Adipocyte (in vitro differentiated cells): ENCODE results near the gene TIMM23.
A peak's percentile ranks its signal among the peaks of the same experiment; 100 is the strongest.

Source experiments
- DNase-seq: peaks from one replicate; pipeline ENCODE4 v3.0.0-alpha.2; 2015; ENCODE audit warnings: low read depth
- H3K27me3 ChIP-seq: replicated peaks from 2 replicates; pipeline ENCODE4 v1.7.0; 2013; ENCODE audit warnings: mild to moderate bottlenecking, low read length, moderate library complexity; ENCODE audit not compliant: control insufficient read depth, insufficient read depth
- H3K36me3 ChIP-seq: 2 replicates; pipeline ENCODE4 v1.7.0; 2013; ENCODE audit warnings: low read length, mild to moderate bottlenecking, moderate library complexity; ENCODE audit not compliant: control insufficient read depth, insufficient read depth, severe bottlenecking
- H3K4me1 ChIP-seq: 2 replicates; pipeline ENCODE4 v1.7.0; 2013; ENCODE audit warnings: mild to moderate bottlenecking, low read length, moderate library complexity; ENCODE audit not compliant: control insufficient read depth, insufficient read depth
- H3K4me3 ChIP-seq: 2 replicates; pipeline ENCODE4 v1.7.0; 2013; ENCODE audit warnings: mild to moderate bottlenecking, low read length, moderate library complexity
- H3K9ac ChIP-seq: 2 replicates; pipeline ENCODE4 v1.7.0; 2013; ENCODE audit warnings: mild to moderate bottlenecking, low read length, moderate library complexity
- H3K9me3 ChIP-seq: 2 replicates; pipeline ENCODE4 v1.7.0; 2013; ENCODE audit warnings: mild to moderate bottlenecking, low read length, moderate library complexity; ENCODE audit not compliant: control insufficient read depth

TIMM23 gene

DNA sequence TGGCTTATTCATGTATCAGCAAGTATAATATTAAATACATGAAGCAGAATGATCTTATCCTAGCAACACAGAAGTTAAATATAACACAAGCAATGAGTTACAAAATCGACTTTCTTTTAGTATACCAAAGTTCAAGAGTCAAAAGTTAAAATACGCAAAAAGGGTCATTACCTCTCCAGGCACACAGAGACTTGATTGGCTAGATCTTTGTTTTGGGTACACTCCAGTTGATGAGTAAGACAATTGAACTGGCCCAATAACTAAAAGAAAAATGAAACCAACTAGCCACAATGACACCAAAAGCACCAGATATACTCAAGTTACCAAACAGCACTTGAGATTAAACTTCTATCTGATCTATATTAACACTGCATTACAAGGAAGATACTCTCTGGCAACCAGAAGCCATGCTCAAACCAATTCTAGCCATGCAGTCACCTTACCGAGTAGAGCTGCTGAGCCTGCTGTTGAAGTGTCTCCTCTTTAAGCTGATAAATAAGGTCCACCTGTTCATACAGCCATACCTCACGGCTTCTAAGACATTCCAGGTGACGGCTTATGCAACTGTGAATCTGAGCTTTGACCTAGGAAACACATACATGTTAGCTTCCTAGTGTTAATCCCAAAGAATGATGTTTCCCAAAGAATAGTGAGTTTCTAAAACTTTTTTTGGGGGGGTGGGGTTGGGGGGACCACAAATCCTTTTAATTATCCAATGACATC, 42.6 kb downstream of the TIMM23 start:
- H3K36me3 ChIP-seq: peaks cover 74% of the 10 kb centered on the region
- peaks cover 66% of the 10 kb centered on the region for H3K4me1 ChIP-seq
- peak overlapping the region; percentile 63 for H3K4me3 ChIP-seq
- H3K9me3 ChIP-seq: no peaks in the 10 kb centered on the region
- no peaks in the 10 kb centered on the region for H3K27me3 ChIP-seq
- DNase-seq: no peak
- peak overlapping the region; percentile 9 for H3K9ac ChIP-seq

DNA sequence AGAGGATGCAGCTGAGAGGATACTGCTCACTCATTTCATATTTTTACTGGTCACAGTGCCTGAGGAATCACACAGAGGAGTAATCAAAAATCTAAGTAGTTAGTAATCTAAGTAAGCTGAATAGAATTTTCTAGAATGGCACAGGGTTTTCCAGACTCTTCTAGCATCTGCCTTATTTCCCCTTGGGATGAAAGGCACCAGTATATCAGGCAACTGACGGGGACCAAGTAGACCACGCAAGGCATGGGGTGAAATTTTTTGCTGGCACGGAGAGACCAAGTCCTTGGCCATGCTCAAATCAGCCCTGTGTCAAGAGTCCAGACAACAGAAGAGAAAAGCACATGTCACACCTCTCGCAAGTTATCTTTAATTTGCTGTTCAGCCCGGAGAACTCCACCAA, 43.9 kb downstream of the TIMM23 start:
- H3K4me1 ChIP-seq: peaks cover 80% of the 10 kb centered on the region
- no peak overlapping the region for H3K4me3 ChIP-seq
- H3K9ac ChIP-seq: no peak overlapping the region
- H3K36me3 ChIP-seq: peaks cover 64% of the 10 kb centered on the region
- no peak for DNase-seq
- no peaks in the 10 kb centered on the region for H3K27me3 ChIP-seq
- H3K9me3 ChIP-seq: no peaks in the 10 kb centered on the region

DNA sequence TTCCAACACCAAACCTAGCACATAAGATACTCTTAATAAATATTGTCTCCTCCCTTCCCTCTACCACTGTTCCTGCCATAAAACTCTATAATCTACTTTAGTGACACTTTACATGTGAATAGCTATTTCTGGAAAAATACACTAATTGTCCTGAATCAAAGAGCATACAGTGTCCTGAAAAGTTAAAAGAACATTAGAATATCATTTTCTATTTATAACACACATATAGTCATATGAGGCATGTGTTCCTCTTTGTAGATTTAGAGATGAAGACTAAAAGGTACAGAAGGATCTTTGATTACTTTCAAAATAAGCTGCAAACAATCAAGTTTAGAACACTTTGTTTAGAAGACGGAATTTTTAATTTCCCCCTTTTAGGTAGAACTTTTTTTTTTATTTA, 44.5 kb downstream of the TIMM23 start:
- Histone ChIP-seq H3K4me1 (peaks cover 84% of the 10 kb centered on the region), H3K9ac (no peak overlapping the region), H3K36me3 (peaks cover 58% of the 10 kb centered on the region), H3K9me3 (no peaks in the 10 kb centered on the region), H3K27me3 (no peaks in the 10 kb centered on the region), H3K4me3 (peak overlapping the region; percentile 24)
- DNase-seq: no peak

DNA sequence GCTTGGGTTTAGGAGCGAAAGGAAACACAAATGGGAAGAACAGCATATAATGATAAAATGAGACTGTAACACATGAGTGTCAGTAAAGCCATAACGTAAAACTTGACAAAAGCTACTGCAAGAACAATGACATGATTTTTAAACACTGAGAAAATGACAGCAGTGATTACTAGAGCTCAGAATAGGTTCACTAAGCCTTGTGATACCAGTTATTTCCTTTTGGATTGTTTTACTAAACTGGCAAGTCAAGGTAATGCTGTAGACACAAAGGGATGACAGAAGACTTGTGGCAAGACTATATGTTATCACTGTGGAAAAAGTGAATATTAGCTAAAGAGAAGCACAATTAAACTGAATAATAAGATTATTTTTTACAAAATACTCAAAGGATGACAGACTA, 45.4 kb downstream of the TIMM23 start:
- Histone ChIP-seq H3K36me3 (peaks cover 49% of the 10 kb centered on the region), H3K9me3 (no peaks in the 10 kb centered on the region), H3K4me1 (peaks cover 90% of the 10 kb centered on the region), H3K4me3 (no peak overlapping the region), H3K9ac (peak overlapping the region; percentile 48), H3K27me3 (no peaks in the 10 kb centered on the region)
- no peak for DNase-seq

DNA sequence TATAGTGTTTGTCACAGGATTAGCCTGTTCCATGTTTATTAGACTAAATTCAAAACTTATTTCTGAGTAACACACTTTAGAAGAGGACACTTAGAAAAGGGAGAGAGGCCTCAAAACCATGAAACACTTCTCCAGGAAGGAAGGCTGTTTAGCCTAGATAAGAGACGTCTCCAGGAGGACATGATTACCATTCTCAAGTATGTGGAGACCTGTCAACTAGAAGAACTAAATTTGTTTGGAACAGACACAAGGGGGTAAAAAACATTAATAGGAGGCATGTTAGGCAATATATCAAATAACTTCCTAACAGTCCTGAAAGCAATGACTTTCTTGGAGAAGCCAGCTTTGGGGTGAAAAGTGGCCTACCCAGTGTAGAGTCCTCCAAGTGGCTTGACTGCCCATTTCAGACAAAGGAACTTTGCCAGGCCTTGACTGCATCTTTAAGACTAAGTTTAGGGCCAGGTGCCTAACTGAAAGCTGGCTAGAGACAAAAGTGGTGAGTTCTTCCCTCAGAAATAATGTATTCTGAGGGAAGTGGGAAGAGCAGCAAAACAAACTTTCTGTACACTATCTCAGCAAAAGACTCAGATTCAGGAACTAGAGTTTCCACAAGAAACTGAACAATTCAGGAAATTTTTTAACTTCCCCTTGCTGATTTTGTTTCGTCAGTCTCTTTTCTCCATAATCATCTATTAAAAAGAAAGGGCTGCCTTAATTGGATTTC, 46.3 kb downstream of the TIMM23 start:
- Histone ChIP-seq H3K9me3 (no peaks in the 10 kb centered on the region), H3K27me3 (no peaks in the 10 kb centered on the region), H3K4me3 (peak overlapping the region; percentile 85), H3K36me3 (peaks cover 40% of the 10 kb centered on the region), H3K4me1 (peaks cover 87% of the 10 kb centered on the region), H3K9ac (peak overlapping the region; percentile 77)
- DNase-seq: no peak

DNA sequence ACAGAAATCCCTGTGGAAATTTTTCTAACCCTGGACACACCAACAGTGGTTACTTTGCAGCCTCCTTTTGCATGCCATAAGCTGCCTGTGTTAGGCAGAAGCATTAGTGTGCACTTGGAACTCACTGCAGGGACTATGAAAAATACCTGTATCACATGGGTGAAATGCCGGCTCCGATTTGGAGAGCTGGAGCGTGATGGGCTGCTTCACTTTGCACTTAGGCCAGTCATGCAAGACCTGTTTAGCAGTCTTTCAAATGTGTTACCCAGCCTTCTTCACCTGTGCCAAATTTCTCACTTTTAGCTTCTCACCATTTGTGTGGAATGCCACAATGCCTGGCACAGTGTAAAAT, 46.9 kb downstream of the TIMM23 start:
- Histone ChIP-seq H3K27me3 (no peaks in the 10 kb centered on the region), H3K36me3 (peaks cover 34% of the 10 kb centered on the region), H3K4me1 (peaks cover 88% of the 10 kb centered on the region), H3K9ac (peak overlapping the region; percentile 77), H3K4me3 (peak overlapping the region; percentile 85), H3K9me3 (no peaks in the 10 kb centered on the region)
- DNase-seq: no peak

DNA sequence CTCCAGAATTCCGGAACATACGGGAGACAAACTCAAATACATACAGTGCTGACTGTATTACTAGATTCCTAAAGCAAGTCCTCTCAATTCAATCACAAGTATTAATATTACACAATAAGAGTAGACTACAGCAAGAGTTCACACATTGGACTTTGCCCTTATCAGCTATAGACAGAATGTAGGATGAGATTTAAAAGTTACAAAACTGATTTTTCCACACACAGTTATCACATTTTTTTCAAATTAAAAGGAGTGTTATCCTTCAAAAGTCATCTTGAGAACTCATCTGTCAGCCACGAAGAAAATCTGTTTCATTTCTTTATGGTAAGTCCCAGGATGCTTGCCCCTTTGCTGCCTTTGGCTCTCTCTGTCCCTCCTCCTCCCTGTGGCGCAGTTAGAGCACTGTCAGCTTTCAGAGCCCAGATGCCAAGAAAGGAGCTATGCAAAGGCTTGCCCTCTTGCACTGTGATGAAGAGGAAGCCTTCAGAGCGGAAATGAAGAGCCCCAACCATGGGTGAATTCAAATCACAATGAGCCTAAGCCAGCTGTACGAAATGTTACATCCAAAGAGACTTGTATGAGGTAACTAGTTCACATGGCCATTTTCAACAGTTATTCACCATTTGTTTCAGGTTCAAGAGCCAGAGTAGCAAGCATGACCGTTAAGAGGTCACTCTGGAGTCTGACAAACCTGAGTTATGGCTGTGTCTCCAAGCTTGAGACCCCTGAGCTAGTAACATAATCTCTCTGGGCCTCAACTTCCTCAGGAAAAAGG, 47.5 kb downstream of the TIMM23 start:
- Histone ChIP-seq H3K4me1 (peaks cover 88% of the 10 kb centered on the region), H3K9ac (peak overlapping the region; percentile 77), H3K9me3 (no peaks in the 10 kb centered on the region), H3K27me3 (no peaks in the 10 kb centered on the region), H3K4me3 (peak overlapping the region; percentile 85), H3K36me3 (peaks cover 28% of the 10 kb centered on the region)
- no peak for DNase-seq

DNA sequence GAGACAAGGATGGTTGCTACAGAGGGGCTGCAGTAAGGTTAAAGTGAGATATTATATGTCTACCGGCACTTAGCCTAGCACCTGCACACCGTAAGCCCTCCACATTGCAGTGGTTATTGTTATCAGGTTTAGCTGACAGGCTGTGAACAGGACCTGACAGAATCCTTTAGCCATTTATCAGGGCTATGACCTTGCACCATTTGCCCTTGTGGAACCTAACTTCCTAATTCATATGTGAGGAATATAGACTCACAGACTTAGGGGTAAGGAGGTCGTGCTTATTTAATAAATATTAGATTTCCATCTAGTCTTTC, 48.0 kb downstream of the TIMM23 start:
- Histone ChIP-seq H3K27me3 (no peaks in the 10 kb centered on the region), H3K9me3 (no peaks in the 10 kb centered on the region), H3K4me3 (peak overlapping the region; percentile 85), H3K4me1 (peaks cover 88% of the 10 kb centered on the region), H3K36me3 (peaks cover 23% of the 10 kb centered on the region), H3K9ac (peak overlapping the region; percentile 77)
- no peak for DNase-seq

DNA sequence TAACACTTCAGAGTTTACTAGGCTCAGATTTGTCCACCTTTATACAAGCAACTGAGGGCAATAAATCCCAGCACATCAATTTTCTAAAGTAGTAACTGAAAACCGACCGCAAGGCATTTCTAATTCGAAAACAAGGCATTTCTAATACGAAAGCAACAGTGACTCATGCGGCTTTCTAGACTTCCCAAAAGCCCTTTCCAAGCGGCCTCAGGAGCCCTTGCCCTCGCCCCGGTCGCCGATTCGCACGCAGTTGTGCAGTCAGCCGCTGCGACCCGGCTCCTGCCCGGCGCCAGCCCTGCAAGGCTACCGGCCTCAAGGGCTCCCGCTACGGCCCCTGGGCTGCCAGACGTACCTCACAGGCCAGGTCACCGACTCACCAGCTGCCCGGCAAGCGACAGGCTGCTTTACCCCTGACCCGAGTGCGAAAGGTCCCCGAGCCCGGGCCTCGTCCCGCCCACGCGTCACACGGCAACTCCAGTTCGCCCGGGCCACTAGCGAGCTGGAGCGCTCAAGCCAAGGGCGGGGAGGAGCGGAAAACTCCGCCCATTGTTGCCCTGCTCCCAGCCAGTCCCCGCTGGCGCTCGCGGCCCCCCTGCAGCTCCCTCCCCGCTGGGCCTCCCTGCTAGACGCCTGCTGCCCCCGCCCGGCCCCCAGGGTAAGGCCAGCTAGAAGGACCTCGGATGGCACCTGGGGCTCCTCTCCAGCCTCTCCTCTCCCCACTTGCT, 50.9 kb downstream of the TIMM23 start:
- Histone ChIP-seq H3K9ac (peak overlapping the region; percentile 89), H3K36me3 (peaks cover 3% of the 10 kb centered on the region), H3K27me3 (no peaks in the 10 kb centered on the region), H3K4me1 (peaks cover 88% of the 10 kb centered on the region), H3K9me3 (no peaks in the 10 kb centered on the region), H3K4me3 (peak overlapping the region; percentile 85)
- DNase-seq: peak; percentile 98

DNA sequence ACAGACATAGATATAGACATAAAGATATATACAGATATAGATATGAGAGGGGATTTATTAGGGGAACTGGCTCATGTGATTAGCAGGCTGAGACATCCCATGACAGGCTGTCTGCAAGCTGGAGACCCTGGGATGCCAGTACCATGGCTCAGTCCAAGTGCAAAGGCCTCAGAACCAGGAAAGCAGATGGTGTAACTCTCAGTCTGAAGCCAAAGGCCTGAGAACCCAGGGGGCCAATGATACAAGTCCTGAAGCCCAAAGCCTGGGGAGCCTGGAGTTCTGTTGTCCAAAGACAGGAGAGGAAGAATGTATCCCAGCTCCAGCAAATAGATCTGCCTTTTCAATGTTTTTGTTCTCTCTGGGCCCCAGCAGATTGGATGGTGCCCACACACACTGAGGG, 52.7 kb downstream of the TIMM23 start:
- Histone ChIP-seq H3K4me3 (peak overlapping the region; percentile 85), H3K9me3 (no peaks in the 10 kb centered on the region), H3K36me3 (peaks cover 3% of the 10 kb centered on the region), H3K4me1 (peaks cover 85% of the 10 kb centered on the region), H3K27me3 (no peaks in the 10 kb centered on the region), H3K9ac (peak overlapping the region; percentile 89)
- peak; percentile 21 for DNase-seq

DNA sequence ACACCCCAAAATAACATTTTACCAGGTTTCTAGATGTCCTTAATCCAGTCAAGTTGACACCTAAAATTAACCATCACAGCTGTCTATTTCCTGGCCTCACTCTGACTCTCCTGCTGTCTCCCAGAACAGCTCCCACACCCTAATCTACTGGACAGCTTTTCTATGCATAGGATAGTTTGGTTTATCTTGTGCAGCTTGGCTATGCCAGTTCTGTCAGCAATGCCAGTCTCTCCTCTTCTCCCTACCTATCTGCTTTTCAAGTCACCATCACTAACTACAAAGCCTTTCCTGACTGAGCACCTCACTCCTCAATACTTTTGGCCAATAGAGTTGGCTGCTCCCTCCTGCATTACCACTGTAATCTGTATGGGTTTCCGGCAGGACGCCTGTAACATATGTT, 53.1 kb downstream of the TIMM23 start:
- Histone ChIP-seq H3K9ac (peak overlapping the region; percentile 78), H3K27me3 (no peaks in the 10 kb centered on the region), H3K9me3 (no peaks in the 10 kb centered on the region), H3K4me3 (peak overlapping the region; percentile 68), H3K4me1 (peaks cover 80% of the 10 kb centered on the region), H3K36me3 (no peaks in the 10 kb centered on the region)
- no peak for DNase-seq
